D721Med (cell line): ENCODE data around the gene AUH.
"Not testable (repeated sequence)": the region's sequence is repeated elsewhere in the genome, so short reads cannot be mapped to it uniquely, and the experiment has no call there.

Experiments used
- DNase-seq: peaks from one replicate; pipeline ENCODE4 v3.0.0; 2011; ENCODE audit warnings: low spot score; ENCODE audit not compliant: insufficient read length
- FAIRE-seq: peaks from 2 replicates; lab custom pipeline; 2011; peaks lifted over from hg19 to GRCh38; lab: Jason Lieb, UNC
- CTCF ChIP-seq: IDR thresholded peaks from 2 replicates; pipeline ENCODE4 v1.5.1; 2012; ENCODE audit warnings: mild to moderate bottlenecking, control low read depth; ENCODE audit not compliant: insufficient read depth; ENCODE audit errors: missing control alignments

The AUH gene

GRCh38 chr9:91207729-91208418 lies 153.8 kb downstream of the AUH start:
- TF ChIP-seq CTCF: no peak
- DNase-seq: no peak
- no peak for FAIRE-seq

- FAIRE-seq (no peak), DNase-seq (no peak)
These were observed 154.4 kb downstream of the AUH start for GRCh38 chr9:91207397-91207728.

GRCh38 chr9:91206806-91207205 lies 154.9 kb downstream of the AUH start:
- DNase-seq (no peak), FAIRE-seq (no peak)
- no peak for TF ChIP-seq CTCF

More at GRCh38 chr9:91207397-91207728, 154.4 kb downstream of the AUH start:
- no peak for TF ChIP-seq CTCF

GRCh38 chr9:91202736-91203283 lies 158.9 kb downstream of the AUH start:
- DNase-seq (no peak), FAIRE-seq (peak; percentile 11)
- TF ChIP-seq CTCF: no peak

GRCh38 chr9:91200692-91201336 lies 160.9 kb downstream of the AUH start:
- no peak for TF ChIP-seq CTCF
- no peak for FAIRE-seq
- DNase-seq: no peak

GRCh38 chr9:91199739-91200497 lies 161.8 kb downstream of the AUH start:
- FAIRE-seq: no peak
- DNase-seq: no peak
- no peak for TF ChIP-seq CTCF

GRCh38 chr9:91198881-91199280 lies 162.8 kb downstream of the AUH start:
- not testable (repeated sequence) for FAIRE-seq, DNase-seq
